HG02623 (cell line): Measurements from ENCODE around the gene TERT.
"Not testable (repeated sequence)": the region's sequence is repeated elsewhere in the genome, so short reads cannot be mapped to it uniquely, and the experiment has no call there.

ENCODE experiments used
- ATAC-seq: cut with Tn5 transposase; IDR thresholded peaks from one replicate; pipeline ENCODE4 v1.9.1; 2021; ENCODE audit warnings: moderate library complexity; ENCODE audit not compliant: unreplicated experiment

TERT gene

DNA sequence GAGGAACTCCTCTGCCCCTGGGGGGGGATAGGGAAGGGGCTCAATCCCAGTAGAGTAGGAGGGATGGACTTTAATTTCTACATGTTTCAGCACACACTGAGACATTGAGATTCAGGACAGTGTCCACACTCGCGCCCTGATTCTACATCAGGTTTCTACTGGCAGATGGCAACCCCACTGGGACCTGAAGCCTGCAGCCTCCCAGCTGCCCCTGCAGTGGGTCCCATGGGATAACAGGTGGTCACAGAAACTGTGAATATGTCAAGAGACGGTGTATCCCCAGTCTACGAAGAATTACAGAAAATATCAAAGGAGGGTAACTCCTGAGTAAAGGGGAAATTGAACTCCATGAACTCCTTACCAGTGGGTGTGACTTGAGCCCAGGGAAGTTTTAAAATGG, 2.4 kb upstream of the TERT start:
- ATAC-seq, result no peak

DNA sequence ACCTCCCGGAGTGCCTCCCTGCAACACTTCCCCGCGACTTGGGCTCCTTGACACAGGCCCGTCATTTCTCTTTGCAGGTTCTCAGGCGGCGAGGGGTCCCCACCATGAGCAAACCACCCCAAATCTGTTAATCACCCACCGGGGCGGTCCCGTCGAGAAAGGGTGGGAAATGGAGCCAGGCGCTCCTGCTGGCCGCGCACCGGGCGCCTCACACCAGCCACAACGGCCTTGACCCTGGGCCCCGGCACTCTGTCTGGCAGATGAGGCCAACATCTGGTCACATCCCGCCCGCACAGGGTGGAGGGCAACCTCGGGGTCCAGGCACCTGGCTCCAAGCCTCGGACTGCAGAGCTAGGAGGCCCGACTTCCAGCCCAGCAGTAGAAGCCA, 776 bp upstream of the TERT start:
- no peak for ATAC-seq

DNA sequence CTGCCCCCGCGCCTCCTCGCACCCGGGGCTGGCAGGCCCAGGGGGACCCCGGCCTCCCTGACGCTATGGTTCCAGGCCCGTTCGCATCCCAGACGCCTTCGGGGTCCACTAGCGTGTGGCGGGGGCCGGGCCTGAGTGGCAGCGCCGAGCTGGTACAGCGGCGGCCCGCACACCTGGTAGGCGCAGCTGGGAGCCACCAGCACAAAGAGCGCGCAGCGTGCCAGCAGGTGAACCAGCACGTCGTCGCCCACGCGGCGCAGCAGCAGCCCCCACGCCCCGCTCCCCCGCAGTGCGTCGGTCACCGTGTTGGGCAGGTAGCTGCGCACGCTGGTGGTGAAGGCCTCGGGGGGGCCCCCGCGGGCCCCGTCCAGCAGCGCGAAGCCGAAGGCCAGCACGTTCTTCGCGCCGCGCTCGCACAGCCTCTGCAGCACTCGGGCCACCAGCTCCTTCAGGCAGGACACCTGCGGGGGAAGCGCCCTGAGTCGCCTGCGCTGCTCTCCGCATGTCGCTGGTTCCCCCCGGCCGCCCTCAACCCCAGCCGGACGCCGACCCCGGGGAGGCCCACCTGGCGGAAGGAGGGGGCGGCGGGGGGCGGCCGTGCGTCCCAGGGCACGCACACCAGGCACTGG, 548 bp downstream of the TERT start:
- no peak for ATAC-seq

DNA sequence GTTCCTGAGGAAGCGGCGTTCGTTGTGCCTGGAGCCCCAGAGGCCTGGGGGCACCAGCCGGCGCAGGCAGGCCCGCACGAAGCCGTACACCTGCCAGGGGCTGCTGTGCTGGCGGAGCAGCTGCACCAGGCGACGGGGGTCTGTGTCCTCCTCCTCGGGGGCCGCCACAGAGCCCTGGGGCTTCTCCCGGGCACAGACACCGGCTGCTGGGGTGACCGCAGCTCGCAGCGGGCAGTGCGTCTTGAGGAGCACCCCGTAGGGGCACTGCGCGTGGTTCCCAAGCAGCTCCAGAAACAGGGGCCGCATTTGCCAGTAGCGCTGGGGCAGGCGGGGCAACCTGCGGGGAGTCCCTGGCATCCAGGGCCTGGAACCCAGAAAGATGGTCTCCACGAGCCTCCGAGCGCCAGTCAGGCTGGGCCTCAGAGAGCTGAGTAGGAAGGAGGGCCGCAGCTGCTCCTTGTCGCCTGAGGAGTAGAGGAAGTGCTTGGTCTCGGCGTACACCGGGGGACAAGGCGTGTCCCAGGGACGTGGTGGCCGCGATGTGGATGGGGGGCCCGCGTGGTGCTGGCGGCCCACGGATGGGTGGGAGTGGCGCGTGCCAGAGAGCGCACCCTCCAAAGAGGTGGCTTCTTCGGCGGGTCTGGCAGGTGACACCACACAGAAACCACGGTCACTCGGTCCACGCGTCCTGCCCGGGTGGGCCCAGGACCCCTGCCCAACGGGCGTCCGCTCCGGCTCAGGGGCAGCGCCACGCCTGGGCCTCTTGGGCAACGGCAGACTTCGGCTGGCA, 1.3 kb downstream of the TERT start:
- no peak for ATAC-seq

DNA sequence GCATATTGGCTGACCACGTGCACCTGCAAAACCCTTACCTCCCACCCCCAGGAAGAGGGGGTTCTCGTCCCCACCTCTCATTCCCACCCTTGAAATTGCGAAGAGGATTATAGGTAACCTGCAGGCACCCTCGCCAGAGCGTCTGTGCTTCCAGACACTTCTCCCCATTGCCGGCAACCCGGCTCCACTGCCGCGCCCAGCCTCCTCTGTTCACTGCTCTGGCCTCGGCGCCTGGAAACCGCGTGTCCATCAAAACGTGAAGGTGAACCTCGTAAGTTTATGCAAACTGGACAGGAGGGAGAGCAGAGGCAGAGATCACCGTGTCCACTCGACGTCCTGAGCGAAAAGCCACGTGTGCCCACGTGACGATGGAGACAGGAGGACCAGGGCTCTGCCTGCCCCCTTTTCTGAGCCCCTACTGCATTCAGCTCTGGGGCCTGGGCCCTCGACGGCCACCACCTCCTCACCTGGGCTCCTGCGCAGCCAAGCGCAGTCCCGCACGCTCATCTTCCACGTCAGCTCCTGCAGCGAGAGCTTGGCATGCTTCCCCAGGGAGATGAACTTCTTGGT, 1.9 kb downstream of the TERT start:
- no peak for ATAC-seq

DNA sequence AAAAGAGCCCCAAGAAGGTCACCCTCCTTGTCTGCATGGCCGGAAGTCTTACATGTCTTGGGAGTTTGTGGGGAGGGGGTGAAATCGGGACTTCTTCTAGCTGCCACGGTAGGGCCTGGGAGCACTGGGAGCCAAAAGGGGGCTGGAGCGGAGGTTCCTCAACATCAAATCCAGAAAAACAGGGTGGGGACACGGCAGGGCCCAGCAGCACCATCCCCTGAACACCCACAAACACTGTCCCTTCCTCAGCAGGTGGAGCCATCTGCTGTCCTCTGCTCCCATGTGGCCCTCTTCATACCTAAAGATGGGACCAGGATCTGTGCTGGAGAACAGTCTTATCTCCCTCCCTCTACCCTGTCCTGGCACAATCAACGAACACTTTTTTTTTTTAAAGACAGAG, 2.7 kb downstream of the TERT start:
- no peak for ATAC-seq

DNA sequence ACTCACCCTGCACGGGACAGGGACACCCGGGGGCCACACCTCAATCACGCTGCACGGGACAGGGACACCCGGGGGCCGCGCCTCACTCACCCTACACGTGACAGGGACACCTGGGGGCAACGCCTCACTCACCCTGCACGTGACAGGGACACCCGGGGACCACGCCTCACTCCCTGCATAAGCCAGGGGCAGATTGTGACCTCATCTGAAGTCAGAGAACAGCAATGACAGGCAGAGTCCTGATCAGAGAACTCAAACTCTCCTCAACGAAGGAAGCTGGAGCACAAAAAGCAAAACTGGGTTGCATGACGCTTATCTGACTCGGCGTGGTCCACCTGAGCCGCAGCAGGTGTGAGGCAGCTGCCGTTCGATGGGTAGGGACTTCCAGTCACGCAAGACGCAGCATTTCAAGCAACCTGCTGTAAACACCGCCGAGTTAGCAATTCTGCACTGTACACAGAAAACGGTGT, 3.2 kb downstream of the TERT start:
- no peak for ATAC-seq

DNA sequence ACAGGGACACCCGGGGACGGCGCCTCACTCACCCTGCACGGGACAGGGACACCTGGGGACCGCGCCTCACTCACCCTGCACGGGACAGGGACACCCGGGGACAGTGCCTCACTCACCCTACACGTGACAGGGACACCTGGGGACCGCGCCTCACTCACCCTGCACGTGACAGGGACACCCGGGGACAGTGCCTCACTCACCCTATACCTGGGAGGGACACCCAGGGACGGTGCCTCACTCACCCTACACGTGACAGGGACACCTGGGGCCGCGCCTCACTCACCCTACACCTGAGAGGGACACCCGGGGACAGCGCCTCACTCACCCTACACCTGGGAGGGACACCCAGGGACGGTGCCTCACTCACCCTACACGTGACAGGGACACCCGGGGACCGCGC, 3.9 kb downstream of the TERT start:
- not testable (repeated sequence) for ATAC-seq

DNA sequence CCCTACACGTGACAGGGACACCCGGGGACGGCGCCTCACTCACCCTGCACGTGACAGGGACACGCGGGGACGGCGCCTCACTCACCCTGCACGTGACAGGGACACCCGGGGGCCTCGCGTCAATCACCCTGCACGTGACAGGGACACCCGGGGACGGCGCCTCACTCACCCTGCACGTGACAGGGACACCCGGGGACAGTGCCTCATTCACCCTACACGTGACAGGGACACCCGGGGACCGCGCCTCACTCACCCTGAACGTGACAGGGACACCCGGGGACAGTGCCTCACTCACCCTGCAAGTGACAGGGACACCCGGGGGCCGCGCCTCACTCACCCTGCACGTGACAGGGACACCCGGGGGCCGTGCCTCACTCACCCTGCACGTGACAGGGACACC, 5.3 kb downstream of the TERT start:
- ATAC-seq, result not testable (repeated sequence)

DNA sequence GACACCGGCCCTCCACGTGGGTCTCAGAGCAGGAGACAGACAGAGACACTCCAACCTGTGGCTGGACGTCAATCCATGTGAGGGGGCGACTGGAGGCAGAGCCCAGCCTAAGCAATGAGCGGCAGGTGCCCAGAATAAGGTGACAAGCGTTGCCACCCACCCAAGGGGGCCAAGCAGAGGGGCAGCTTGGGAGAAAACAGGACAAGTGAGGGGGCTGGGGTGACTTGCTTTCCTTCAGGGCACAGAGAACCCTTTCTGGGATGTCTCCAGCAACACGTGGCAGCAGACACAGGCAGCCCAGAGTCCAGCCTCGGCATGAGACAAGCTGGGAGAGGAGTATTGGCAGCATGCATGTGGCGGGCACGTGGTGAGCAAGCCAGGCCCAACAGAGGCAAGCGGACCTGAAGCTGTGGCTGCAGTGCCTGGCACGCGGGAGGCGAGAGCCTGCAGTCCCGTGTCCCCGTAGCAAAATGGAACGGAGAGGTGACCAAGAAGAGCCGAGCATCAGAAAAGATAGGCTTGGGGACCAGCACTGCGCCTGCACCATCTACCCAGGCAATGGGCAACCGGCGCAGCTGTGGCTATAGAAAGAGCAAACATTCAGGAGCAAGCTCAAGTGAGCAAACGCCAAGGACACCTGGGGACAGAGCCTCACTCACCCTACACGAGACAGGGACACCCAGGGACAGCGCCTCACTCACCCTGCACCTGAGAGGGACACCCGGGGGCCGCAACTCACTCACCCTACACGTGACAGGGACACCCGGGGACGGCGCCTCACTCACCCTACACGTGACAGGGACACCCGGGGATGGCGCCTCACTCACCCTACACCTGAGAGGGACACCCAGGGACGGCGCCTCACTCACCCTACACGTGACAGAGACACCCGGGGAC, 6.2 kb downstream of the TERT start:
- ATAC-seq, result no peak

DNA sequence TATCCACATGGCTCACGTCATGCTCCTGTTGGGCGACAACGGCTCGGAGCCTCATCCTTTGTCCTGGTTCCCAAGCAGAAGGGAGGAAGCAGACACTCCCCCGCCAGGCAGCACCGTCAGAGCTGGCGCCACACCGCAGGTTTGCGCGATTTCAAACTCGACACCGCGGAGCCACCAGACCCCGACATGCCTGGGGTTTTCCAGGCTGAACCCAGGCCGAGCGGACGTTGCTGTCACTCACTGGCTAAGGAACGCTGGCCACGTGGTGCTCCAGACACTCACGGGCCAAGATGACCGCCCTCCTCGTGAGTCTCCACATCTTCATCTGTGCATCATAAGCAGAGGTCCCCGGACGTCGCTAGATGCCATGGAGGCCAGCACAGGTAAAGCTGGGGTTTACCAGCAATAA, 9.0 kb downstream of the TERT start:
- no peak for ATAC-seq

DNA sequence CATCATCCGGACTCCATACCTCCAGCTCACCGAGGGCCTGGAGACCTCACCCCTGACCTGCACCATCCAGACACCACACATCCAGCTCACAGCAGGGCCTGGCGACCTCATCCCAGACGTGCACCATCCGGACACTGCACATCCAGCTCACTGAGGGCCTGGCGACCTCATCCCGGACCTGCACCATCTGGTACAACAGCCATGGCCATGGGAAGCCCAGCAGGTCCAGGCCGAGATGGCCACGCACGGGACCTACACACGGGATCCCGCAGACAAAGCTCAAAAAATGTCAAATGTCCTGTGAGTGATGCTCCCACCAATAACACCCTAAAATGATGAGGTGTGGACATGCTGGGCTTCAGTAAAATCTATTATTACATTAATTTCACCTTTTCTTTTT, 9.7 kb downstream of the TERT start:
- no peak for ATAC-seq

DNA sequence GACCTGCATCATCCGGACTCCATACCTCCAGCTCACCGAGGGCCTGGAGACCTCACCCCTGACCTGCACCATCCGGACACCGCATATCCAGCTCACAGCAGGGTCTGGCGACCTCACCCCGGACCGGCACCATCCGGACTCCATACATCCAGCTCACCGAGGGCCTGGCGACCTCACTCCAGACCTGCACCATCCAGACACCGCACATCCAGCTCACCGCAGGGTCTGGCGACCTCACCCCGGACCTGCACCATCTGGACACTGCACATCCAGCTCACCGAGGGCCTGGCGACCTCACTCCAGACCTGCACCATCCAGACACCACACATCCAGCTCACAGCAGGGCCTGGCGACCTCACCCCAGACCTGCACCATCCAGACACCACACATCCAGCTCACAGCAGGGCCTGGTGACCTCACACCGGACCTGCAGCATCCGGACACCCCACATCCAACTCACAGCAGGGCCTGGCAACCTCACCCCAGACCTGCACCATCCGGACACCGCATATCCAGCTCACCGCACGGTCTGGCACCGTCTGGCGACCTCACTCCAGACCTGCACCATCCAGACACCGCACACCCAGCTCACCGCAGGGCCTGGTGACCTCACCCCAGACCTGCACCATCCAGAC, 10.4 kb downstream of the TERT start:
- ATAC-seq, result not testable (repeated sequence)

DNA sequence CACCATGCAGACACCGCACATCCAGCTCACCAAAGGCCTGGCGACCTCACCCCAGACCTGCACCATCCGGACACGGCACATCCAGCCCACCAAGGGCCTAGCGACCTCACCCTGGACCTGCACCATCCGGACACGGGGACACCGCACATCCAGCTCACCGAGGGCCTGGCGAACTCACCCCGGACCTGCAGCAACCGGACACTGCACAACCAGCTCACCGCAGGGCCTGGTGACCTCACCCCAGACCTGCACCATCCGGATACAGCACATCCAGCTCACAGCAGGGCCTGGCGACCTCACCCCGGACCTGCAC, 11.2 kb downstream of the TERT start:
- not testable (repeated sequence) for ATAC-seq

DNA sequence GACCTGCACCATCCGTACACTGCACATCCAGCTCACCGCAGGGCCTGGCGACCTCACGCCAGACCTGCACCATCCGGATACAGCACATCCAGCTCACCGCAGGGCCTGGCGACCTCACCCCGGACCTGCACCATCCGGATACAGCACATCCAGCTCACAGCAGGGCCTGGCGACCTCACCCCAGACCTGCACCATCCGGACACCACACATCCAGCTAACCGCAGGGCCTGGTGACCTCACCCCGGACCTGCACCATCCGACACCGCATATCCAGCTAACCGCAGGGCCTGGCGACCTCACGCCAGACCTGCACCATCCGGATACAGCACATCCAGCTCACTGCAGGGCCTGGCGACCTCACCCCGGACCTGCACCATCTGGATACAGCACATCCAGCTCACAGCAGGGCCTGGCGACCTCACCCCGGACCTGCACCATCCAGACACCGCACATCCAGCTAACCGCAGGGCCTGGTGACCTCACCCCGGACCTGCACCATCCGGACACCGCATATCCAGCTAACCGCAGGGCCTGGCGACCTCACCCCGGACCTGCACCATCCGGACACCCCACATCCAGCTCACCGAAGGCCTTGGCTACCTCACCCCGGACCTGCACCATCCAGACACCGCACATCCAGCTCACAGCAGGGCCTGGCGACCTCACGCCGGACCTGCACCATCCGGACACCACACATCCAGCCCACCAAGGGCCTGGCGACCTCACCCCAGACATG, 11.7 kb downstream of the TERT start:
- ATAC-seq, result not testable (repeated sequence)

DNA sequence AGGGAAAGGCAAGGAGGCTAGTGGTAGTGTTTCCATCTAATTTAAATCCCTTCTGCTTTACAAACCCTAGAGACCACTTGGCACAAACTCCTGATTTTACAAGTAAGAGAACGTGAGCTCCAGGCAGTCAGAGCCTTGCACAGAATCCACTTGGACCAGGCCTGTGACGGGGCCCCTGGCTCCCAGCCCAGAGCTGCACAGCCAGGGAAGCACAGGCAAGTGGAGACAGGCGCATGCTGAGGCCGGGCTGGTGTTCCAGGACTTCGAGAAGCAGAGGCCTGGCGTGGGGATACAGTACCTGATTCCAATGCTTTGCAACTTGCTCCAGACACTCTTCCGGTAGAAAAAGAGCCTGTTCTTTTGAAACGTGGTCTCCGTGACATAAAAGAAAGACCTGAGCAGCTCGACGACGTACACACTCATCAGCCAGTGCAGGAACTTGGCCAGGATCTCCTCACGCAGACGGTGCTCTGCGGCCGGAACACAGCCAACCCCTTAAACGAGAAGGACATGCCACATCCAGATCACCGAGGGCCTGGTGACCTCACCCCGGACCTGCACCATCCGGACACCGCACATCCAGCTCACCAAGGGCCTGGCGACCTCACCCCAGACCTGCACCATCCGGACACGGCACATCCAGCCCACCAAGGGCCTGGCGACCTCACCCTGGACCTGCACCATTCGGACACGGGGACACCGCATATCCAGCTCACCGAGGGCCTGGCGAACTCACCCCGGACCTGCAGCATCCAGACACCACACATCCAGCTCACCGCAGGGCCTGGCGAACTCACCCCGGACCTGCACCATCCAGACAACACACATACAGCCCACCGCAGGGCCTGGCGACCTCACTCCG, 12.5 kb downstream of the TERT start:
- no peak for ATAC-seq

DNA sequence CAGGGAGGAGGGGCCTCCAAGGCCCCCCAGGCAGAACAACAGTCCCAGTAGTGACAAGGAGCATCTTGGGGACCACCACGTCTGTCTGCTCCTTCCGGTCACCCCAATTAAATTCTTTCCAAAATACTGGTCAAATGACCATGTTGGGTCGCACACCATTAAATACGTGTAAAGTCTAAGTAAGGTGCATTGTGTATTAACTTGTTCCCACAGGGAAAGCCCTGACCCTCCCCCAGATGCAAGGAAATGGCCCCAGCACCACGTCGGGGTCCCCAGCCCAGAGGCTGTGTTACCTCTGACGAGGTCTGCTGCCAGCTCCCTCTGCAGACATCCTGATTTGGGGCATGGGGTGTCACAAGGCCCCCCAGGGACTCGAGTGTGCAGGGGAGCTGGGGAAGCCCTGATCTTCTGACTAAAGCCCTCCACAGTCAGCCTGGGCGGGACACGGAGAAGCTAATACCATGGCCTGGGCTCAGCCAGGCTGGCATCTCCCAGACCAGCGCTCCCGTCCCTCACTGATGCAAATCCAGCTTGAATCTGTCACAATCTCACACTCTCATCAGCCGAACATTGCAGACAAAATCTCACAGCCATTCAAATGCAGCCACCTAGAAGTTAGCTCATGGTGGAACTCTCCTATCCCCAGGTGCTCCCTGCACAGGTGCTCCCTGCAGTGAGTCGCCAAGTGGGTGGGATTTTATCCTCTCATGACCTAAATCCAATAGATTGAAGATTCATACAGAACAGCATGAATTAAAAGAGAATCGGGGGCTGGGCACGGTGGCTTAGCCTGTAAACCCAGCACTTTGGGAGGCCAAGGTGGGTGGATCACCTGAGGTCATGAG, 13.6 kb downstream of the TERT start:
- no peak for ATAC-seq
